ENCODE data around the gene NFASC. TPM values are rescaled to one million over a fixed set of nuclear protein-coding genes. Genes with fewer than 3 reads are reported as not detected.
A peak's percentile ranks its signal among the peaks of the same experiment; 100 is the strongest.

NFASC gene
- total and polyA plus RNA-seq, 12 donors: 1.9 to 24.1 (median 9.2) TPM

DNA sequence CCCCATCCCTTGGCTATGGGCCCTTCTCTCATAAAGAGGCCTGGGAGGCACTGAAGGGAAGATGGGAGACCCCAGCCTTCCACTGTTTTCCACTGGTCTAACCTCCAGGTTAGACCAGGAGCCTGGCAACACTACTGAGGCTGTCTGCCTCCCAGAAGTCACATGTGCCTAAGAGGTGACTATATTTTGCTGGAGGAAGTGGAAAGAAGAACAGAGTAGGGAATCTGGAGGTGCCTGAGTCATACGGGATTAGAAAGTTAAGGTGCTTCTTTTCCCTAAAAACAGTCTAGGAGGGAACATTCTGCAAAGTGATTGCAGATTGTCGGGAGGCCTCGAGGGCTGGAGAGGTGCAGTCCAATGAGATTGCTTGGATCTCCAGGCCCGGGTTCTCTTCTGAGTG is 4.6 kb downstream of the NFASC start:
- Histone ChIP-seq H3K27ac (no peak overlapping the region), H3K4me3 (no peak overlapping the region), H3K36me3 (no peaks in the 10 kb centered on the region), H3K4me1 (peaks cover 0 to 57% (median 13%) of the 10 kb centered on the region in 9 donors), H3K9me3 (no peaks in the 10 kb centered on the region), H3K27me3 (peaks cover 0 to 14% (median 0%) of the 10 kb centered on the region in 7 donors)
- 77 to 83% methylated on average over 4 of the region's 4 CpGs for WGBS, 2 donors
- ATAC-seq: no peak
- no peak for DNase-seq
- intact Hi-C loops (cut with DNase I): loop anchor here in 1 of 10 donors (5.0 kb wide), 1 partner anchor 48 kb away; no protein-coding TSS in a partner anchor
- TF ChIP-seq, protein P1, sequence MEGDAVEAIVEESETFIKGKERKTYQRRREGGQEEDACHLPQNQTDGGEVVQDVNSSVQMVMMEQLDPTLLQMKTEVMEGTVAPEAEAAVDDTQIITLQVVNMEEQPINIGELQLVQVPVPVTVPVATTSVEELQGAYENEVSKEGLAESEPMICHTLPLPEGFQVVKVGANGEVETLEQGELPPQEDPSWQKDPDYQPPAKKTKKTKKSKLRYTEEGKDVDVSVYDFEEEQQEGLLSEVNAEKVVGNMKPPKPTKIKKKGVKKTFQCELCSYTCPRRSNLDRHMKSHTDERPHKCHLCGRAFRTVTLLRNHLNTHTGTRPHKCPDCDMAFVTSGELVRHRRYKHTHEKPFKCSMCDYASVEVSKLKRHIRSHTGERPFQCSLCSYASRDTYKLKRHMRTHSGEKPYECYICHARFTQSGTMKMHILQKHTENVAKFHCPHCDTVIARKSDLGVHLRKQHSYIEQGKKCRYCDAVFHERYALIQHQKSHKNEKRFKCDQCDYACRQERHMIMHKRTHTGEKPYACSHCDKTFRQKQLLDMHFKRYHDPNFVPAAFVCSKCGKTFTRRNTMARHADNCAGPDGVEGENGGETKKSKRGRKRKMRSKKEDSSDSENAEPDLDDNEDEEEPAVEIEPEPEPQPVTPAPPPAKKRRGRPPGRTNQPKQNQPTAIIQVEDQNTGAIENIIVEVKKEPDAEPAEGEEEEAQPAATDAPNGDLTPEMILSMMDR (IDR thresholded peaks at IDR 0.05): no peak

DNA sequence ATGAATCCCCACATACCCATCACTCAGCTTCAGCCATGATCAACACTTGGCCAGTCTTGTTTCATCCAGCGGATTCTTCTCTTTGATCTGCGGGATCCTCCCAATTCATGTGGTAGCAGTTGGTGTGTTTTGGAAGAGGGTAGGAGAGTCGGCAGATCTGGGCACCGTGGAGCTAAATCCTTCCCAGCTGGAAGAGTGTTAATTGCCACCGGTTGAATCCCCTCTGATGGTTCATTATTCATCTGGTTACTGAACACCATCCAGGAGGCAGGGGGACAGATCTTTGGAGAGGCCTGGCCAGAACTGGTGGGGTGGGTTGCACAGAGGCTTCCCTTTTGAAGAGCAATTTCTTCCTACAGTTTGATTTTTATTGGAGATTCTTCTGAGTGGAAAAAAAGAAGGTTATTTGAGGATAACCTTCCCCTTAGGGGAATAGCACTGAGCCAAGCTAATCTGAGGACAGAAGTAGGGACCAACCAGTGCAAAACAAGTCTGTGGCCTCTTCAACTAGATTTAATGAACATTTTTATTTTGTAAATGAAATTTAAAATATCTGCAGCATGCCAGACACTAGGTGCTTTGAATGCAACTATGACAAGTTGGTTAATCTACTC is 8.1 kb downstream of the NFASC start:
- DNase-seq: no peak
- TF ChIP-seq, protein P1 (IDR thresholded peaks at IDR 0.05): no peak
- 38 to 44% methylated on average over 5 of the region's 5 CpGs for WGBS, 2 donors
- Histone ChIP-seq H3K27me3 (peaks cover 0 to 7% (median 0%) of the 10 kb centered on the region in 7 donors), H3K4me1 (peaks cover 0 to 43% (median 8%) of the 10 kb centered on the region in 9 donors), H3K36me3 (no peaks in the 10 kb centered on the region), H3K27ac (peak overlapping the region in 6 of 10 donors; percentile 13 to 71 (median 42)), H3K4me3 (peak overlapping the region in 4 of 10 donors; percentile 11 to 32 (median 20)), H3K9me3 (no peaks in the 10 kb centered on the region)
- intact Hi-C loops (cut with DNase I): loop anchor here in 1 of 10 donors (5.0 kb wide), 1 partner anchor 51 kb away; no protein-coding TSS in a partner anchor
- peak in 5 of 8 donors; percentile 62 to 84 (median 74) for ATAC-seq

DNA sequence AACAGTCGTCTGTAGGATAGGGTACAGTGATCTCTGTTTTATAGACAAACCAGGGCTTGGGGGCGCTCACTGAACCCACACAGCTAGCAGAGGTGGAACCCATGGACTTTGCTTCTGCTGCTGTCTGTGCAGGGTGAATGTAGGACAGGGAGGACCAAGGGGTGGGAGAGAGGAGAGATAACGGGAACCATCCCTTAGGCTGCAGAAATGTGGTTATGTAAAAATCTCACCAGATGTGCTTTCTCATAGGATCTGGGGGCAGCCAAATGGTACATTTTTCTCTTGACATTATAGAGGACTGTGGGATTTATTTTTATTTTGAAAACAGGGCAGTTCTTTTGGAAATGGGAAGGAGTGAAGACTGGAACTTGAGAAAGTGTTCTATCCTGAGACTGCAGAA is 8.7 kb downstream of the NFASC start:
- Histone ChIP-seq H3K27ac (peak overlapping the region in 6 of 10 donors; percentile 41 to 71 (median 59)), H3K36me3 (no peaks in the 10 kb centered on the region), H3K27me3 (peaks cover 0 to 7% (median 0%) of the 10 kb centered on the region in 7 donors), H3K4me1 (peaks cover 0 to 48% (median 8%) of the 10 kb centered on the region in 9 donors), H3K9me3 (no peaks in the 10 kb centered on the region), H3K4me3 (peak overlapping the region in 2 of 10 donors; percentile 23 to 32)
- TF ChIP-seq, protein P1 (IDR thresholded peaks at IDR 0.05): no peak
- ATAC-seq (peak in 7 of 8 donors; percentile 54 to 88 (median 75)), DNase-seq (no peak)
- intact Hi-C loops (cut with DNase I): loop anchor here in 1 of 10 donors (5.0 kb wide), 1 partner anchor 52 kb away; no protein-coding TSS in a partner anchor
- WGBS, 2 donors: 66 to 67% methylated on average over 3 of the region's 3 CpGs

DNA sequence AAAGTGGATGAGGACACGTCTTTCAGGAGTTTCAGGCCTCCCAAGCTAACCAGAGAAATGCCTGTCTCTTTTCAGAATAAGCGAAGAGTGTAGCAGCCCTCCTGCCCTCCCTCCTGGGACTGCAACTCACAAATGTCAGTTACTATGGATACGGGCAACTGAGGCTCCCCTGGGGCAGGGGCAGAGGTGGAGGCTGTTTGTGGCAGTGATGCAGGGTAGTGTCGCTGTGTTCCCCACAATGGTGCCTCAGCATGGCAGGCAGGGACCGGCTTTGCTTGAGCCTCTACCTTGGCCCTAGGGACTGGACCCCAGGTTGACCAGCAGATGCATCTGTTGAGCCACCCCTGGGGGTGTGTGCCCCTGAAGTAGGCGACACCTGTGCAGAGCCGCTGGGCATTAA is 10.2 kb downstream of the NFASC start:
- 91 to 96% methylated on average over 7 of the region's 7 CpGs for WGBS, 2 donors
- Histone ChIP-seq H3K27ac (peak overlapping the region in 7 of 10 donors; percentile 17 to 71 (median 55)), H3K4me3 (no peak overlapping the region), H3K27me3 (peaks cover 0 to 7% (median 0%) of the 10 kb centered on the region in 7 donors), H3K36me3 (no peaks in the 10 kb centered on the region), H3K9me3 (no peaks in the 10 kb centered on the region), H3K4me1 (peaks cover 0 to 63% (median 17%) of the 10 kb centered on the region in 9 donors)
- no peak for DNase-seq
- intact Hi-C loops (cut with DNase I): no loop called here
- TF ChIP-seq, protein P1 (IDR thresholded peaks at IDR 0.05): no peak
- ATAC-seq: no peak
